DMS114 treated with DMSO at 0.1 percent for 48 hours (cell line): ENCODE data around the gene FRYL.

Experiments used
- DNase-seq: peaks from one replicate; lab custom pipeline; 2025; ENCODE audit not compliant: unreplicated experiment; lab: John Stamatoyannopoulos, UW

The FRYL gene

GRCh38 chr4:48498895-48499294 lies 281.2 kb downstream of the FRYL start:
- no peak for DNase-seq

GRCh38 chr4:48495941-48496340 lies 284.1 kb downstream of the FRYL start:
- DNase-seq, result no peak

- DNase-seq, result no peak
Measured at GRCh38 chr4:48493452-48494100, 286.5 kb downstream of the FRYL start.

GRCh38 chr4:48491514-48492176 lies 288.4 kb downstream of the FRYL start:
- DNase-seq, result no peak

GRCh38 chr4:48490680-48491513 lies 289.2 kb downstream of the FRYL start:
- no peak for DNase-seq

GRCh38 chr4:48490012-48490679 lies 289.9 kb downstream of the FRYL start, which contains the start of gene ZAR1:
Gene ZAR1, plus strand, starts transcription at chr4:48490252. Its CDS starts 40 bp downstream, at chr4:48490292.
- no peak for DNase-seq

GRCh38 chr4:48489683-48490011 lies 290.4 kb downstream of the FRYL start:
- DNase-seq, result no peak

- no peak for DNase-seq
Measured at GRCh38 chr4:48484494-48485168, 295.4 kb downstream of the FRYL start.

GRCh38 chr4:48483777-48484493 lies 296.1 kb downstream of the FRYL start:
- DNase-seq, result no peak

- DNase-seq, result no peak
Measured at GRCh38 chr4:48483006-48483776, 296.9 kb downstream of the FRYL start, which contains the start of gene SLC10A4. Gene SLC10A4, plus strand, starts transcription at chr4:48483343. Its CDS starts 219 bp downstream, at chr4:48483562.

- DNase-seq, result no peak
Measured at GRCh38 chr4:48481581-48481980, 298.5 kb downstream of the FRYL start.

GRCh38 chr4:48478273-48478672 lies 301.8 kb downstream of the FRYL start:
- no peak for DNase-seq

- no peak for DNase-seq
Measured at GRCh38 chr4:48475770-48476169, 304.3 kb downstream of the FRYL start.

- DNase-seq, result no peak
Measured at GRCh38 chr4:48472794-48473193, 307.3 kb downstream of the FRYL start.

GRCh38 chr4:48470570-48470969 lies 309.5 kb downstream of the FRYL start:
- no peak for DNase-seq

GRCh38 chr4:48470137-48470536 lies 309.9 kb downstream of the FRYL start:
- no peak for DNase-seq

GRCh38 chr4:48467891-48468290 lies 312.2 kb downstream of the FRYL start:
- DNase-seq, result no peak

GRCh38 chr4:48467442-48467841 lies 312.6 kb downstream of the FRYL start:
- DNase-seq, result no peak

GRCh38 chr4:48462363-48462762 lies 317.7 kb downstream of the FRYL start:
- no peak for DNase-seq
